Measurements from ENCODE around the gene OSBP2. TPM values are rescaled to one million over a fixed set of nuclear protein-coding genes. Genes with fewer than 3 reads are reported as not detected.
A peak's percentile ranks its signal among the peaks of the same experiment; 100 is the strongest.

OSBP2 gene
- polyA plus RNA-seq, 5 donors: 13.6 to 19.5 (median 17.0) TPM

DNA sequence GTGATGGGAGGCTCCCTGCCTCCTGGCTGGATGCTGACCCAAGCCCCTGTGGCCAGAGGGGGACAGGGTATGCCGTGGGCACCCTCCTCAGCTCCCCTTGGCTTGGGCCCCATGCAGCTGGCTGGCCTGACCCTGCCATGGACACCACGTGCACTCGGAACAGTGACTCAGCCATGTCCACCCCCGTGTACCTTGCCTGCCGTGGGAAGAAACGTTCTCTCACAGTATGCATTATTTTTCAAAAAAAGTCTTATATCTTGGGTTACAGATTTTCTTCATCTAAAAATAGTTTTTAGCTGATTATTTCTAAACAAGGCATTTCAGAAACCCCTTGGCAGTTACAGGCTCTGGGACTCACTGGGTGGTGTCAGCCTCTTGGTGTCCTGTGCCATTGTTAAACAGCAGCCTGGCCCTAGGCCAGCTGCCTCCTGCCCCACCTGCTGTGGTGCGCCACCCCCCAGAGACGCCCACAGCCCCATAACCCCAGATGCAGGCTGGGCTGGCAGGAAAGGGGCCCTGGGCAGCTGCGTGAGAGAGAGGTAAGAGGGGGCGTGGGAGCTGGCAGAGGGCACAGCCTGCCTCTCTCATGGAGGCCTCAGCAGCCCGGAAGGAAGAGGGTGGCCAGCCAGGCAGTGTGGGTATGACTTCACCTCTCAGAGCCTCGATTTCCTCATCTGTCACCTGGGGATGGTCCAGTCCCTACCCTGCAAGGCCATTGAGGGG lies 174.2 kb downstream of the OSBP2 start:
- DNase-seq: no peak

GRCh38 chr22:30869667-30870395 lies 175.2 kb downstream of the OSBP2 start:
- no peak for DNase-seq

- no peak for DNase-seq
Measured at GRCh38 chr22:30870451-30871345, 176.0 kb downstream of the OSBP2 start.

DNA sequence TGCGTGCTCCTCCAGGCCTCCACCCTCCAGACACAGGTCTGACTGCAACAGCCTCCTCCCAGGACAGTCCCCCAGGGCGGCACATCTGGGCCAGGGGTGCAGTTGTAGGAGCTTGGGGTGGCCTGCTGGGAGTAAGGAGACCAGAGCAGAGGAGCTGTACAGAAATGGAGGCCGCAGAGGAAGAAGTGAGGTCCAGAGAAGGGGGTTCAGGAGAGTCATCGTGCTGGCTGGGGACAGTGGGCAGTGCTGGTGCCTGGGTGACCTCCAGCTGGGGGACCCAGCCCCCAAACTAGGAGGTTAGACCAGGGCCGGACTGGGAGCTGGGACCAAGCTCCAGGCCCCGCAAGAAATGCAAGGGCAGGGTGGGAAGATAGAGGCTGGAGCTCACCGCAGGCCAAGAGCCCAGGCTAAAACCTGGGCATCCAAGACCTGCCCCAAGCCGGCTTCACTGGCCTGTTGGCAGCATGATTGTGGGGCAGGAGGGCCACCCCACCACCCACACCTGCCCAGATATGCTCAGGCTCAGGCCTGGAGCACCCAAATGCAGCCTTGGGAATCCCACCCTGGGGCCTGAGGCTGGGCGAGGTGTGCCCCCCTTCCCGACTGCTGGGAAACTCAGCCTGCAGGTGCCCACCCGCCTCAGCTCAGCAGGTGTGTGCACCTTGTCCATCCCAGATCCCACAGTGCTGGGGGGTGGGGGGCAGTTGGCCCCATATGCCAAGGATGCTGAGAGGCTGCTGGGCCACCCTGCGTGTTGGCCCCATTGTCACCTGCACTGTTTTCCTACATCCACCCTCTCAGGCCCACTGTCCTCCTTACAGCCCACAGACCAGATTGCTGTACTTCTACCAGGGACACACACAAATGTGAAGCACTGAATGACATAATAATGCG lies 177.0 kb downstream of the OSBP2 start:
- no peak for DNase-seq

- peak; percentile 91 to 95 for DNase-seq
Measured at GRCh38 chr22:30872285-30873041, 177.8 kb downstream of the OSBP2 start.

GRCh38 chr22:30873086-30873650 lies 178.5 kb downstream of the OSBP2 start:
- DNase-seq: no peak

- no peak for DNase-seq
Measured at GRCh38 chr22:30873661-30874060, 179.0 kb downstream of the OSBP2 start.

DNA sequence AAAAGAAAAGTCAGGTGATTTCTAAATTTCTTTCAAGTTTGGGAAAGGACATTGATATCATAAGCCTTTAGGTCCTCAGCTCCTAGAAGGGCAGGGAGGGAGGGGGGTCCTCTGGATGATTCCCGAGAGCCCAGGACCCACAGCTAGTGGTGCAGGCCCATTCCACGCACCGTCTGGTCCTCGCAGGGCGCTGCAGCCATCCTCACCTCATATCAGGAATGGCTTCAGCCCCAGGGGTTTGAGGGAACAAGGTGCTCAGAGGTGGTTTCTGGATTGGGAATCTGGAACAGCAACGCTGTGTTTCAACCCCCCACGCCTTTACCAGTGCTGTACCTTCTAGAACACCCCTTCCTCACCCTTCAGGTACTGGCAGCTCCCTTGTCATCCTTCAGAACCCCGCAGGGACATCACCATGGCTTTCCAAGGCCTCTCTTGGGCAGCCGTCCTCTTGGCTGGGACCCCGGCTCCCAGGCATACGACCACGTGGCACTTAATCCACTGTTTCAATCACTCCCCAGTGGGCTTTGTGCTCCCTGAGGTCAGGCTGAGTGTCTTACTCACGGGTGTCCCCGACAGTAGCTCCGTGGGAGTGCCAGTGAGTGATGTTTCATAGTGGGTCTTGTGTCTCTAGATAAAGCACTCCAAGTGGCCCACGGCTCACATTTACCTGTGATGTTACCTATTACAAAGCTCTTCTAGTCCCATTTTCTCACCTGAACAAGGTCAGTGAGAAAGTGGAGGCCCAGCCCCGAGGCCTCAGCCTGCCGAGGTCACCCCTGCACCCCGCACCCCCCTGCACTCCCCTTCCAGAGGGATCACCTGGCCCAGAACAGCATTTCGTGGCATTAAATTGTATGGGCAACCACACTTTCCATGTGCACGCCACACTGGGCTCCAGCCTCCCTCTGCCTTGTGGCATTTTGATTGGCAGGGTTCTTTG lies 180.0 kb downstream of the OSBP2 start:
- DNase-seq: no peak

DNA sequence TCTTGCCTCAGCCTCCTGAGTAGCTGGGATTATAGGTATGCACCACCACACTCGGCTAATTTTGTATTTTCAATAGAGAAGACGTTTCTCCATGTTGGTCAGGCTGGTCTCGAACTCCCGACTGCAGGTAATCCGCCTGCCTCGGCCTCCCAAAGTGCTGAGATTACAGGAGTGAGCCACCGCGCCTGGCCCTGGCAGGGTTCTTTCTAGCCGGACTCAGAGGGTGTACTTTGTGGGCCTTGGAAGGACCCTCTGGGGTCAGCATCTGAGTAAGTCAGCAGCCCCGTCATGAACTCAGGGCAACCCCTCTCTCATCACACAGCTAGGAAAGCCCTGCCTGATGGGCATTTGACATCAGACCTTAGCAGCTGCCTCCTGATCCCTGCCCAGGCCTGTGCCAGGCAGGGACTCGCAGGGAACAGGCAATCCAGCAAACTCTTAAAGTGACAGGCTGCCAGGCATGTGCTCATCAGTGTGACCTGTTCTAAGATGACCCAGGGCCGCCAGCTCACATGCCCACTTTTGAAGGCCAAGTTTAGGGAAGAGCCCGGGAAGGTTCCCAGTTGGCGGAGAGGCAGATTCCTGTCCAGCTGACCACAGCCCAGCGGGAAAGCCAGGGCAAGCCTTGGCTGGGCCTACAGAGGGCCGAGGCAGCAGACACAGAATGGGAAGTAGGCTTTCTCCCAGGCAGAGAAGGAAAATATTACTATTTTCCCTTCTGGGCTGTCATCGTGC lies 181.0 kb downstream of the OSBP2 start:
- DNase-seq: no peak

GRCh38 chr22:30876221-30876751 lies 181.6 kb downstream of the OSBP2 start:
- DNase-seq: no peak

GRCh38 chr22:30876915-30877553 lies 182.4 kb downstream of the OSBP2 start:
- peak; percentile 79 to 80 for DNase-seq

DNA sequence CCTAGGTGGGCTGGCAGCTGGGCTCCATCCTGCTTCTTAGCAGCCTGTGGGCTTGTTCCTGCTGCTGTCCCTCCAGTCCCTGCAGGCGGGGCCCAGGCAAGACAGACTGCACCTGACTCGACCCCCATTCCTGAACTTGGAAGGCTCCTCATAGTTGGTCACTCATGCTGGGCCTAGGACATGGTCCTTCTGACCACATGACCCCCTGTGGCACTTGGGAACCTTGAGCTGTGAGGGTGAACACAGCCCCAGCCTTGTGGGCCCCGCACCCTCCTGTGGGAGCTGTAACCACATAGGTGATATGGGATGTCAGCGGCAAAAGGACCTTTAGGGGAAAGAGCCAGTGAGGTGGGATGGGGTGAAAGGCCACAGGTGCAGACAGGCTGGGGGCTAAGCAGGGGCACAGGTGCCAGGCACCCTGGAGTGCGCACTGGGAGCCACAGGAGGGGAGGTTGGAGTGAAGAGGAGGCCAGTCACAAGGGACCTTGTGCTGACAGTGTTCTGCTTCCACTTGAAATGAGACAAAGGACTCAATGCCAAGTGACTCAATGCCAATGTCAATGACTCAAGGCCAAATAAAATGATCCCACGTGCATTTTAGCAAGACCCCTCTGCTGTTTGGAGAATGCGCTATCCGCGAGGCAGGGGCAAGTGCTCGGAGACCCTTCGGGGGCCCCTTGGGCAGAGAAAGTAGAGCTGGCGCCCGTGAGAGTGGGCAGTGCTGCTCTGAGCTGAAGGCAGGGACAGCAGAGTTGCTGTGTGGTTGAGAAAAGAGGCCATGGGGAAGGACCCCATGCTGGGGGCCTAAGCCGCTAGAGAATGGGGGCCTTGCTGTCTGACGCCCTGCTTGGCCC lies 183.2 kb downstream of the OSBP2 start:
- no peak for DNase-seq

GRCh38 chr22:30878516-30879414 lies 184.1 kb downstream of the OSBP2 start:
- peak in 1 of 2 donors; percentile 49 for DNase-seq

GRCh38 chr22:30879415-30879797 lies 184.7 kb downstream of the OSBP2 start:
- DNase-seq: no peak

DNA sequence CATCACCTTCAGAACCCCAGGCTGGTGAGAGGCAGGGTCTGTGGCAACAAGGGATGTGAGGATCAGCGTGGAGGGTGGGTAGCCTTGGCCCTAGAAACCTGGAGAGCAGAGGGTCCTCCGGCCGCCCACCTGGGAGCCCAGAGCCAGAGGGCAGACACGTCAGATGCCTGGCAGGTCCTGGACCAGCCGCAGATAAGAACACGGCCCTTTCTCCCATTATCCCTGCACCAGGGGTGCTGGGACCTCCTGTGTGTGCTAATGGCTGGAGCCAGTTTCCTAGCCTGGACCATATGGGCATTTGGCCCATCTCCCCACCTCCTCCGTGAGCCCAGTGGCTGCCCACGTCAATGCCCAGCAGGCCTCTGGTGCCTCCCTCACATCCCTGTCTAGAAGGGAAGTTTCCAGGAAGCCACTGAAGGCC lies 185.5 kb downstream of the OSBP2 start:
- DNase-seq: no peak
